ENCODE results near the gene CADM1.
A peak's percentile ranks its signal among the peaks of the same experiment; 100 is the strongest.

Gene CADM1

DNA sequence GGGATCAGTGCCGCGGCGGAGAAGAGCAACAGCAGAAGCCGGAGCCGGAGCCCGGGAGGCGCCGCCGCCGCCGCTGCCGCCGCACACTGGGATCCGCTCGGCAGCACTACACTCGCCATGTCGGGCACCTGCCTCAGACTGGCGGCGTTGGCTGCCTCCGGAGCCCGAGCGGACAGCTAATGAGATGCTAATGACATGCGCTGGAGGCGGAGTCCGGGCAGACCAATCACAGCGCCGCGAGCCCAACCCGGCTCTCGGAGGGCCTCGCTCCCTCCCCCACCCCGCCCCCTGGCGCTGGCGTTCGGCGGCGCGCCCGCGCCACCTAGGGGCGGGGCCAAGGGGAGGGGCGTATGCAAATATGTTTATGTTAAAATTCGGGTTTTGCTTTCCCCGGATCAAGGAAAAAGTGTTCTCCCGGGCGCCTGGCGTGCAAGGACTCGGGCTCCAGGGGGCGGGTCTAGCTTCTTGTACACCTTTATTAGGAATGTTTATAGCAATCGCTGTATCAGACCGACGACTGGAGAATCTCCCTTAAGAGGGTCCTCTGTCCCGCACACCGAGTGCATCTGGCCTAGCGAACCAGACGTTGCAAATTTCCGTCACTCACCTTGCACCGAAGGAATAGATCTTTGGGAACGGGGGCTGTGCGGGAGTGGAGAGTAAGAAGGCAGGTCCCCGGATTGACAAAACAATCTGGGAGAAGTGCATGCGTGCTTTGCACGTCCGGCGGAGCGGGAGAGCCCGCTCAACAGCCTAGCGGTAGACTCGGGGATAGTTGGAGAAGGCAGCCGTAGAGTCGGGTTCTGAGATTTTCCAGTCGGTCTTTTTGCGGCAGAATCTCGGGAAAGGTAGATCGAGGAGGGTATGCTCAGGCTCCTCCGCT, at the start of gene CADM1:
Gene CADM1, minus strand, starts transcription at position 140 of the 883 bp plus-strand sequence.
- DNase-seq (ENCODE audit: low read depth in 2 of 2), result peak; percentile 37 to 49

GRCh38 chr11:115552773-115553438, 48.7 kb upstream of the CADM1 start:
- no peak for DNase-seq (ENCODE audit: low read depth in 2 of 2)

DNA sequence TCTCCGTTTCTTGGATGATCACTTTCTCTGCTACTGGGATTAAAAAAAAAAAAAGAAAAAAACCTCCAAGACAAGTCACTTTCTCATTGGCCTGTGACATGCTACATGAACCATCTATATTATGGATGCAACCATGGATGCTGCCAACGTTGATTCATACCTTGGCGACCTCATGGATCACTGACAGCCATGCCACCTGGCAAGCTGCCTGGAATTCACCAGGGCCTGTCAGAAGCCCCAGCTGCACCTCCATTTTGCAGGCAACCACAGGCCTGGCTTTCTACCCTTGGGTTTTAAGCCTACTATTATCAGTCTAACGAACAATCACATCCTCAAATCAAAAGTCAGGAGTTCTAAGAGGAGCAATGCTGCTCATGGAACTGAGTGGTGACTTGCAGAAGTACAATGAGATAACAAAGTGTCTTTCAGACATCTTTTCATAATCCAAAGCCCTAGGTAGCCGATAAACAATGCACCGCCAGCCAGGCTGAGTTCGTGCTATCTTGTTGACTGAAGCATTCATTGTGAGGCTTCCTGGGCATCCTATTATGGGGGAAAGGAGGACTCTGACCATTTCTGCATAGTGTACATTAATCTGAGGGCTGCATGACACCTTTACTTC, 48.0 kb upstream of the CADM1 start:
- DNase-seq (ENCODE audit: low read depth in 2 of 2), result no peak

DNA sequence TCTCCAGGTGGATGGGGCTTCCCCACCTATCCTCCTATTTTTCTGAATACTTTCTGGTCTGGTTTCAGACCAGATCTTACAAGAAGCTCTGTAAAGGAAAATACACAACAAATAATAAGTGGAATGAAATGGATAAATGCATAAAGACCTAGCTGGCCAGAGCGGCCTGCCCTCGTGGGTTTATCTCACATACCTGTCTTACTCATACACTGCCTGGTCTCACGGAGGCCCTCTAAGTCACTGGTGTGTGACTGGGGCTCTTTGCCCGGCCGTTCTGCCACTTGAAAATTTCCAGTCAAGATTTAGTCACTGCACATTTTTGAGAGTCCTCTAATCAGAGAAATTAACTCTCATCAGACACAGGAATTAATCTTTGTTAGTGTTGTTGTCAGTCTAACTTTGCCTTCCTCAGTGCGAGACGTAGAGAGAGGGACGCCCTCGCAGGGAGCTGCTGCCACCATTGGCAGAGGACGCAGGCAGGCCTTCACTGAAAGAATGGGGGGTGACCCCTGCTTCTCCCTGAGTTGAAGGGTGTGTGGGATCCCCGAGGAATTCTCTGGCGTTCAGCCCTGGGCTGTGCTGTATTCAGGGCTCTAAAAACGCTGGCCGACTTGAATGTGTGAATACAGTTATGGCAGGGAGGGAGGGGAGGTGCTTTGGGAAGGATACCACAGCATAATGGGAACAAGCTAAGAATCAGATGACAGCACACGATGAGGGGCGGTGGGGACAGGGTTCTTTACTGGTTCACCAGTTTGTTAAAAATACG, 46.3 kb upstream of the CADM1 start:
- no peak for DNase-seq (ENCODE audit: low read depth in 2 of 2)

- DNase-seq (ENCODE audit: low read depth in 2 of 2), result no peak
Measured at GRCh38 chr11:115548878-115549528, 44.8 kb upstream of the CADM1 start.

- DNase-seq (ENCODE audit: low read depth in 2 of 2), result no peak
Measured at GRCh38 chr11:115545581-115546210, 41.5 kb upstream of the CADM1 start.

- DNase-seq (ENCODE audit: low read depth in 2 of 2), result no peak
Measured at GRCh38 chr11:115544422-115544948, 40.3 kb upstream of the CADM1 start.

- no peak for DNase-seq (ENCODE audit: low read depth in 2 of 2)
Measured at GRCh38 chr11:115541518-115541917, 37.3 kb upstream of the CADM1 start.

GRCh38 chr11:115539844-115540243, 35.6 kb upstream of the CADM1 start:
- DNase-seq (ENCODE audit: low read depth in 2 of 2), result no peak

- no peak for DNase-seq (ENCODE audit: low read depth in 2 of 2)
Measured at GRCh38 chr11:115535781-115536180, 31.6 kb upstream of the CADM1 start.

DNA sequence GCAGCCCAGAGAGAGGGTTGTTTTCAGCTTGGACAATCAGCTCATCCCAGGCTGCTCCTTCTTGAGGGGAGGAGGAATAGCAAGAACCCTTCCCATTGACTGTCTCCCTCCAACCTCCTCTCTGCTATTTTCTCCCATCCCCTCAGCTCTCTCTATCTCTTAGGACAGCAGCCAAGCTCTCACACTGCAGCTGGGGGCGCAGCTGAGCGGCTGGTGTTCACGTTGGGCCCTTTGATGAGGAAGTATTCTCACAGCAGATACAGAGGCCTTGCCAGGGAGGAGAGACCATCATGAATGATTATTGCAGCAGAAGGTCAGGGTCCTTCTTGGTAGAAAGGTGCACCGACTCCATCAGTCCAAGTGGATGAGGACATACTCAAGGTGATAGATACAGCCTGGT, 26.5 kb upstream of the CADM1 start:
- DNase-seq (ENCODE audit: low read depth in 2 of 2), result no peak

DNA sequence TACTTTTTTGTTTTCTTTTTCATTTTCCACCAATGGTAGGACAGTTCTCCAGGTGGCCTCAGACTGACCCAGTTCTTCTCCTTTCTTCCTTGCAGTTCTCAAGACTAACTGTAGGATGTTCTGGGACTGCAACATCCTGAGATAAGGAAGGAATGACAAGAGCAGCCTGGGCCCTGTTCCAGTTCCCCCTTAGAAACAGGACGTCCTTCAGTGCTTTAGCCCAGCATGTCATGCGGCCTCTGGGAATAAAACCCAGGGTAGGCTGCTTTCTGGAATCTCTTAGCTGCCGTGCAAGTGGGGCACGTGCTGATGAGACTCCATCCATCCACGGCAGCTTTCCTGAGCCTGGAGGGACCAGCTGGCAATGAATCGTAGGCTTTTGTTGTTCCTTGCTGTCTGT, 24.0 kb upstream of the CADM1 start:
- DNase-seq (ENCODE audit: low read depth in 2 of 2), result no peak

DNA sequence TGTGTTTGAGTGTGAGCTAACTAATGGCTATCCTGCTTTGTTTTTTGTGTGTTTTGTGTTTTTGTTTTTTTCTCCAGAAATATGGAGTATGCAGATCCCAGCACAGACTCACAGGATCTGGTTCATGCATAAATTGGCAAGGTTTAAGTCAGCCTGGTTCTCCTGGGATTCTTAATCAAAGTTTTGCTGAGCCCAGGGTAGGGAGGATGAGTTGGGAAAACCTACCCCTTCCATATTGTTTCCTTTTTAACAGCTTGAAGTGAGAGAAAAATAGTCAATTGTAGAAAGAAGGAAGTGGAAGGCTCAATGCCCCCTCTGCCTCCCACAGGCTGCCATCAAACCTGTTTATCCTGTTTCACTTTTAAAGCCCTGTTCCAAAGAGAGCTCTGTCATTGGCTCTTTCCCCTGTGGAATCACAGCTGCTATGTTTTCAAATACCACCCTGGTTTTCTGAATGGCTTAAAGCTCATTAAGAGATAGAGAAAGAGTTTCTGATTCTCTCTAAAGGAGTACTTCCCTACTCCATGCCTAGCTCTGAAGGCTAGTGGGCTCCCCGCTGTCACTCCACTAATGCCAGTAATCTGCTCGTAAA, 23.4 kb upstream of the CADM1 start:
- DNase-seq (ENCODE audit: low read depth in 2 of 2), result no peak

- no peak for DNase-seq (ENCODE audit: low read depth in 2 of 2)
Measured at GRCh38 chr11:115525531-115526006, 21.4 kb upstream of the CADM1 start.

DNA sequence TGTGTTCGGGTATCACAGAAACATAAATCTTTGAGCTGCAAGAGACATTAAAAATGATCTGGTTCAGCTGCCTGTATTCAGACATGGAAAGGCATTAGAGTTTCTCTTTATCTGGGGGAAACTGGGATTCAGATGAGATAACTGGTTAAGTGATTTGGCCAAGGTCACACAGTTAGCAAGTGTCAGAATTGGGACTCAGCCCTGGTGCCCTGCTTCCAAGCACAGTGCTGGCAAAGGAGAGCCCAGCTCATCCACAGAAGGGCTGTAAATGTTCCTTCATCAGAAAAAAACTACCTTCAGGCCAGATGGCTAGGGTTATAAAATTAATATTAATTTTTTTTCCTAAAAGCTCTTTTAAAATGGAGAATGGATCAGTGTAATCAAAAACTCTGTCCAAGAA, 20.4 kb upstream of the CADM1 start:
- no peak for DNase-seq (ENCODE audit: low read depth in 2 of 2)

- no peak for DNase-seq (ENCODE audit: low read depth in 2 of 2)
Measured at GRCh38 chr11:115523727-115524399, 19.6 kb upstream of the CADM1 start.

DNA sequence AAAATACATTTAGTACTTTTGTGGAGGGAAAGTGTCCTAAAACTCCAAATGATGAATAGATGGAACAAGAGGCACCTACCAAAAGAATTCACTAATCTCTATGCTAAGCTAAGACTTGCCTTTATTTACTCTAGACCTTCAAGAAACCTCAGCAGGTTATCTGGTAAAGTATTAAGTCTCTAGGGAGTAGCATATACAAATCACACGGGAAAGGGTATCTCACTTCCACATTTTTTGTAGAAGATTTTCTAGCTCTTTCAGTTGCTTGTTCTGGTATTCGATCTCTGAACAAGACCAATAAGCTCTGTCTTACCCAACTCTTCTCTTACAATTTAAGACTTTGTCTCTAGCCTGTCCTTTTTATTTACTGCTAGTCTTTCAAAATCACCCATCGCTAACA, 18.1 kb upstream of the CADM1 start:
- no peak for DNase-seq (ENCODE audit: low read depth in 2 of 2)

GRCh38 chr11:115521825-115522224, 17.6 kb upstream of the CADM1 start:
- no peak for DNase-seq (ENCODE audit: low read depth in 2 of 2)

- DNase-seq (ENCODE audit: low read depth in 2 of 2), result no peak
Measured at GRCh38 chr11:115518983-115519628, 14.9 kb upstream of the CADM1 start.
